K562 (cell line): ENCODE measurements around the gene ASB15.

ENCODE experiments used
- HDGF ChIP-seq: fragments of 450-650 bp; IDR thresholded peaks from 2 replicates; pipeline ENCODE4 v1.6.1; 2016
- HLTF ChIP-seq: fragments of 450-650 bp; IDR thresholded peaks from 2 replicates; pipeline ENCODE4 v1.6.1; 2016
- SP1 ChIP-seq: sonication (generic); formaldehyde crosslinking; IDR thresholded peaks from 2 replicates; pipeline ENCODE4 v1.8.1; 2022; ENCODE audit warnings: mild to moderate bottlenecking, missing genetic modification reagents
- TBP ChIP-seq: optimal IDR thresholded peaks from 2 replicates; pipeline ENCODE3; 2011; ENCODE audit warnings: low read depth, low read length, improper control_type of control experiment
- WHSC1 ChIP-seq: IDR thresholded peaks from one replicate; pipeline ENCODE4 v1.6.1; 2012; ENCODE audit warnings: low read length, control low read depth, inconsistent platforms
- ZEB2 ChIP-seq: fragments of 450-650 bp; IDR thresholded peaks from 2 replicates; pipeline ENCODE4 v1.6.1; 2016
- ZNF280A ChIP-seq: fragments of 450-650 bp; IDR thresholded peaks from 2 replicates; pipeline ENCODE4 v1.6.1; 2018; ENCODE audit warnings: mild to moderate bottlenecking, low read depth; ENCODE audit not compliant: partially characterized antibody
- TF ChIP-seq, protein P1 (sequence below), 3 experiments: IDR thresholded peaks in 2 of 3; conservative IDR thresholded peaks in 1 of 3; 2 replicates each; pipeline ENCODE4 v1.5.1; 2011 to 2012; ENCODE audit warnings: low read length in 3 of 3, mild to moderate bottlenecking in 3 of 3, control low read depth in 2 of 3, improper control_type of control experiment in 1 of 3, inconsistent platforms in 1 of 3, low read depth in 1 of 3, mixed read lengths in 1 of 3, moderate library complexity in 1 of 3; ENCODE audit not compliant: insufficient read depth in 2 of 3
- TF ChIP-seq, protein P2 (sequence below): sonication (generic); formaldehyde crosslinking; IDR thresholded peaks from 2 replicates; pipeline ENCODE4 v1.8.0; 2023; ENCODE audit warnings: mild to moderate bottlenecking, missing genetic modification reagents
- TF ChIP-seq, protein P3 (sequence below): sonication (generic); formaldehyde crosslinking; IDR thresholded peaks from 2 replicates; pipeline ENCODE4 v1.9.0; 2022; ENCODE audit warnings: mild to moderate bottlenecking, missing genetic modification reagents

- no peak for TF ChIP-seq ZNF280A
- TF ChIP-seq TBP = no peak
- TF ChIP-seq, protein P1, sequence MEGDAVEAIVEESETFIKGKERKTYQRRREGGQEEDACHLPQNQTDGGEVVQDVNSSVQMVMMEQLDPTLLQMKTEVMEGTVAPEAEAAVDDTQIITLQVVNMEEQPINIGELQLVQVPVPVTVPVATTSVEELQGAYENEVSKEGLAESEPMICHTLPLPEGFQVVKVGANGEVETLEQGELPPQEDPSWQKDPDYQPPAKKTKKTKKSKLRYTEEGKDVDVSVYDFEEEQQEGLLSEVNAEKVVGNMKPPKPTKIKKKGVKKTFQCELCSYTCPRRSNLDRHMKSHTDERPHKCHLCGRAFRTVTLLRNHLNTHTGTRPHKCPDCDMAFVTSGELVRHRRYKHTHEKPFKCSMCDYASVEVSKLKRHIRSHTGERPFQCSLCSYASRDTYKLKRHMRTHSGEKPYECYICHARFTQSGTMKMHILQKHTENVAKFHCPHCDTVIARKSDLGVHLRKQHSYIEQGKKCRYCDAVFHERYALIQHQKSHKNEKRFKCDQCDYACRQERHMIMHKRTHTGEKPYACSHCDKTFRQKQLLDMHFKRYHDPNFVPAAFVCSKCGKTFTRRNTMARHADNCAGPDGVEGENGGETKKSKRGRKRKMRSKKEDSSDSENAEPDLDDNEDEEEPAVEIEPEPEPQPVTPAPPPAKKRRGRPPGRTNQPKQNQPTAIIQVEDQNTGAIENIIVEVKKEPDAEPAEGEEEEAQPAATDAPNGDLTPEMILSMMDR (IDR thresholded peaks at IDR 0.05 in 2 of 3, conservative IDR thresholded peaks at IDR 0.05 in 1 of 3; ENCODE audit: insufficient read depth in 2 of 3, low read depth in 1 of 3, low read length in 3 of 3) = no peak
- TF ChIP-seq WHSC1 = no peak
- TF ChIP-seq, protein P2, sequence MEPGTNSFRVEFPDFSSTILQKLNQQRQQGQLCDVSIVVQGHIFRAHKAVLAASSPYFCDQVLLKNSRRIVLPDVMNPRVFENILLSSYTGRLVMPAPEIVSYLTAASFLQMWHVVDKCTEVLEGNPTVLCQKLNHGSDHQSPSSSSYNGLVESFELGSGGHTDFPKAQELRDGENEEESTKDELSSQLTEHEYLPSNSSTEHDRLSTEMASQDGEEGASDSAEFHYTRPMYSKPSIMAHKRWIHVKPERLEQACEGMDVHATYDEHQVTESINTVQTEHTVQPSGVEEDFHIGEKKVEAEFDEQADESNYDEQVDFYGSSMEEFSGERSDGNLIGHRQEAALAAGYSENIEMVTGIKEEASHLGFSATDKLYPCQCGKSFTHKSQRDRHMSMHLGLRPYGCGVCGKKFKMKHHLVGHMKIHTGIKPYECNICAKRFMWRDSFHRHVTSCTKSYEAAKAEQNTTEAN (CRISPR knock-in tag) = no peak
- TF ChIP-seq SP1 (CRISPR knock-in tag) = no peak
- TF ChIP-seq ZEB2 = no peak
- TF ChIP-seq HLTF = no peak
- no peak for TF ChIP-seq HDGF
- TF ChIP-seq, protein P3, sequence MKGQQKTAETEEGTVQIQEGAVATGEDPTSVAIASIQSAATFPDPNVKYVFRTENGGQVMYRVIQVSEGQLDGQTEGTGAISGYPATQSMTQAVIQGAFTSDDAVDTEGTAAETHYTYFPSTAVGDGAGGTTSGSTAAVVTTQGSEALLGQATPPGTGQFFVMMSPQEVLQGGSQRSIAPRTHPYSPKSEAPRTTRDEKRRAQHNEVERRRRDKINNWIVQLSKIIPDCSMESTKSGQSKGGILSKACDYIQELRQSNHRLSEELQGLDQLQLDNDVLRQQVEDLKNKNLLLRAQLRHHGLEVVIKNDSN = no peak
Measured at GRCh38 chr7:123639631-123640030, 38.0 kb downstream of the ASB15 start.
